Measurements from ENCODE around the gene ADGRL3.
A peak's percentile ranks its signal among the peaks of the same experiment; 100 is the strongest.

Gene ADGRL3

DNA sequence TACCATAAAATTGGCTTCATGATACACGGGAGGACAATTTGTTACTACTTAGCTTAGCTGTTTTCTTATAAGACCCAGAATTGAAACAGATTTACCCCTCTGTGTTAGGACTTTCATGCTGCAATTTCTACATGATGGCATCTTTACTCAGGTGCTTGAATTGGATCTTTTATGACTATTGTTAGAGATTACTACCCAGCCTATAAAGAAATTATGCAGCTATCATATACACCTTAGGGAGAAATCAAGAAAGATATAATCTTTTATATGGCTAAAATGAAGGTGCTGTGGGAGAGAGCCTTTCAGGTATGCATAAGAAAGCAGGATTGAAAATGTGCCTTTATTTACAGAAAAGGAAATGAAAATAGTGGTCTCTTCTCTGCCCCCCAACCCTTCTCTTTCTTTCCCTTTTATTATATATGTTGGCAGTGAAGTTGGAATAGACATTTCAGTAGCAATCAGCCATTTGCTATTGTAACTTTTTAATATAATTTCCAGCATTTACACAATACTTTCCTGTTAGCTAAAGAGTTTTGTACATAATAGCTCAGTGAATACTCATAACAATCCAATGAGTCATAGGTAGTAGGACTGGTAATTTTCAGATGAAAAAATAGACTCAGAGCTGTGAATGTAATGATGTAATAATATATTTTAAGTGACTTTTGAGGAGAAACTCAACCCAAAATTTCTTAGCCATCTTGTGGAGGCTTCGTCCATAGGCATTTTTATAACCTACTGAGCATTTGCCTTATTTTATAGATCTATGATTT is 311.8 kb downstream of the ADGRL3 start:
- no peaks in the 10 kb centered on the region for H3K9me3 ChIP-seq (ENCODE audit: control insufficient read depth, low read length)
- no peaks in the 10 kb centered on the region for H3K4me1 ChIP-seq (ENCODE audit: control insufficient read depth, insufficient read depth, low read length, poor library complexity, severe bottlenecking)
- H3K27ac ChIP-seq (ENCODE audit: low read depth, low read length, severe bottlenecking), result no peak overlapping the region
- H3K4me3 ChIP-seq (ENCODE audit: extremely low read depth, insufficient read depth, low read length, poor library complexity, severe bottlenecking), result no peak overlapping the region
- H3K36me3 ChIP-seq (ENCODE audit: control insufficient read depth, insufficient read depth, low read length), result no peaks in the 10 kb centered on the region
- no CpG with 5 or more reads among the region's 2 CpGs for WGBS, 2 experiments (ENCODE audit: insufficient coverage in 2 of 2)

DNA sequence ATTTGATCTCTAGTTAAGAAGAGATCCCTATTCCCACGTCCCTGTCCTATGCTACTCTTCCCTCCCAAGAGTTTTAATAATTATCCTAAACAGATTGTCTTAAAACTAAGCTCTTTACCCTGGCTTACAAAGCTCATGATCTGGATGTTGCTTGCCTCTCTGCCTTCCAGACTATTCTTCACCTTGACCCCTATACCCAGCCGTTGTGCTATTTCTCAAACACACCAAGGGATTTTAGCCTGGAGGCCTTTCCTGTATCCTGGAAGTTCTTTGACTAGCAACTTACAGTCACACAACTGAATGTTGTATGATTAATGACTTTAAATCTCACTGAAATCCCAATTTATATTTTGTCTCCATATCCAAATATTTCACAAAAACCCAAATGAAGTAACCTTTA is 314.9 kb downstream of the ADGRL3 start:
- no peaks in the 10 kb centered on the region for H3K4me1 ChIP-seq (ENCODE audit: control insufficient read depth, insufficient read depth, low read length, poor library complexity, severe bottlenecking)
- no peak overlapping the region for H3K27ac ChIP-seq (ENCODE audit: low read depth, low read length, severe bottlenecking)
- H3K4me3 ChIP-seq (ENCODE audit: extremely low read depth, insufficient read depth, low read length, poor library complexity, severe bottlenecking), result no peak overlapping the region
- WGBS, 2 experiments (ENCODE audit: insufficient coverage in 2 of 2), result 92% methylated on average over 1 of the region's 2 CpGs; no CpG with 5 or more reads in 1 of the 2 experiments
- H3K36me3 ChIP-seq (ENCODE audit: control insufficient read depth, insufficient read depth, low read length), result no peaks in the 10 kb centered on the region
- no peaks in the 10 kb centered on the region for H3K9me3 ChIP-seq (ENCODE audit: control insufficient read depth, low read length)

DNA sequence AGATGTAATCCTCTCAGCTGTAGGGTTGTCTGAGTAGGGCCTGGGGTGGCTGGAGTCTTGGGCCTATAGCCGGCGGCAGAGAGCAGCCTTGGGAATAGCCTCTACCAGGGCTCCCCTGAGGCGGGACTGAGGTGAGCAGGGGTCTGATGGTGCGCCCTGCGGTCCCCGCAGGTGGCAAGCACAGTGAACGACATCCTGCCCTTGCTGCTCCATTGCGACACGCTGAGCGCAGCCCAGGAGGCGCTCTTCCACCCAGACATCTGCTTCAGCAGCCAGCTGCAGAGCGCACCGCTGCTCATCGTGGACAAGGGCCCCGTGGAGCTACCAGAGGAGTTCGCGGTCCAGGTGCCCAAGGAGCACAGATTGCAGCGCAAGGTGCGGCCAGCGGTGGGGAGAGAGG is 317.0 kb downstream of the ADGRL3 start:
- Histone ChIP-seq H3K4me3 (ENCODE audit: extremely low read depth, insufficient read depth, low read length, poor library complexity, severe bottlenecking) (no peak overlapping the region), H3K36me3 (ENCODE audit: control insufficient read depth, insufficient read depth, low read length) (no peaks in the 10 kb centered on the region), H3K27ac (ENCODE audit: low read depth, low read length, severe bottlenecking) (no peak overlapping the region), H3K4me1 (ENCODE audit: control insufficient read depth, insufficient read depth, low read length, poor library complexity, severe bottlenecking) (peaks cover 5% of the 10 kb centered on the region), H3K9me3 (ENCODE audit: control insufficient read depth, low read length) (no peaks in the 10 kb centered on the region)
- 67 to 68% methylated on average over 18 to 19 of the region's 20 CpGs for WGBS, 2 experiments (ENCODE audit: insufficient coverage in 2 of 2)

DNA sequence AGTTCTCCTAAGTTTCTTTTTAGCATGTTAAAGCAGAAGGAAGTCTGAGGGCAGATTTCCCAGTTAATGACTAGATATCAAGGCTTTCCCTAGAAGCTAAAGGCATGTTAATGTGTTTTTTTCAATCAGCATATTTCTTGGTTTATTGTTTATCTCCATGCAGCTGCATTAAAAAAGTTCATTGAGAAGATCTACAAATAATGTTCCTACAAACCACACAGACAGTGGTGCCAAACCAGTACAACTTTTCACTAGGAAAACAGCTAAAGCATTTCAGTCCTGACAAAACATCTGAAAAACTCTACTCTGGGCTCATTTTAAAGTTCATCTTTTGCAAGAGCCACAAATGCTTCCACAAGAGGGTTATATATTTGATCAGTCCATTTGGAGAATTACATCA is 320.0 kb downstream of the ADGRL3 start:
- Histone ChIP-seq H3K27ac (ENCODE audit: low read depth, low read length, severe bottlenecking) (no peak overlapping the region), H3K4me3 (ENCODE audit: extremely low read depth, insufficient read depth, low read length, poor library complexity, severe bottlenecking) (no peak overlapping the region), H3K9me3 (ENCODE audit: control insufficient read depth, low read length) (no peaks in the 10 kb centered on the region), H3K36me3 (ENCODE audit: control insufficient read depth, insufficient read depth, low read length) (no peaks in the 10 kb centered on the region), H3K4me1 (ENCODE audit: control insufficient read depth, insufficient read depth, low read length, poor library complexity, severe bottlenecking) (peaks cover 5% of the 10 kb centered on the region)

DNA sequence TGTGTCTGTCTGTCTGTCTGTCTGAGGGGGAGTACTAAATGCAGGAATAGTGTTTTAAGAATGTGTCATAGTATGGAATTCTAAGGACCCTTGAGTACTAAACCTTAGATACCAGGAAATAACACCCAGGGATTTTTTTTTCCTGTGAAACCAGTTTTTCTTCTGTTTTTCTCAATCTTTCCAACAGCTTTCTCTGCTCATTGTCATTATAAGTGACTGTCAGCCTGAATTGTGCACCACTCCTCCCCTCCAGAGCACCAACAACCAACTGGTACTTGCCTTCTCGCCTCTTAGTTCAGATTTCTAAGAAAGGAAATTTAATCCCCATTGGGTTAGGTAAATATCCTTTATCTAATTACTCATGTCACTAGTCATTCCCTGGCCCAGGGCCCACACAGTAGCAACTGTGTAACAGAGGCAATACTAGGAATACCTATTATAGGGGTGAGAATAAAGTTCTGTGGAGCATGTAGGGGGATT is 320.6 kb downstream of the ADGRL3 start:
- Histone ChIP-seq H3K9me3 (ENCODE audit: control insufficient read depth, low read length) (no peaks in the 10 kb centered on the region), H3K4me1 (ENCODE audit: control insufficient read depth, insufficient read depth, low read length, poor library complexity, severe bottlenecking) (peaks cover 5% of the 10 kb centered on the region), H3K36me3 (ENCODE audit: control insufficient read depth, insufficient read depth, low read length) (no peaks in the 10 kb centered on the region), H3K4me3 (ENCODE audit: extremely low read depth, insufficient read depth, low read length, poor library complexity, severe bottlenecking) (no peak overlapping the region), H3K27ac (ENCODE audit: low read depth, low read length, severe bottlenecking) (peak overlapping the region; percentile 2)
- no CpG with 5 or more reads among the region's 1 CpG for WGBS, 2 experiments (ENCODE audit: insufficient coverage in 2 of 2)

DNA sequence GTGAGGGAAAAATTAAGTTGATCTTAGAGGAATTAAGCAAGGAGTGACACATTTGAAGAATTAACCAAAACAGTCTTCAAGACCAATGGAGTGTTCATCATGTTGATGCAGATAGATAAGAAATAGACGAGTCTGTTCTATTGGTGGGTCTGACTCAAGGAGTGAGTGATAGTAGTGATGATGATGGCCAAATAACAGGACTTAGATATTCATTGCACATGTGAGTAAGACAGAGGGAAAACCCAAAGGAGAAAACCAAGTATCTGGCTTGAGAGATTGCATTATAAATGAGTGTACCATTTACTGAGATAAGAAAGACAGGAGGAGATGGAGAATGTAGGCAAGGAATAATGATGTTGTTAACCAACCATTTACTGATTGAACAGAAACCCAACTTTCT is 321.3 kb downstream of the ADGRL3 start:
- Histone ChIP-seq H3K27ac (ENCODE audit: low read depth, low read length, severe bottlenecking) (no peak overlapping the region), H3K4me1 (ENCODE audit: control insufficient read depth, insufficient read depth, low read length, poor library complexity, severe bottlenecking) (peaks cover 5% of the 10 kb centered on the region)

DNA sequence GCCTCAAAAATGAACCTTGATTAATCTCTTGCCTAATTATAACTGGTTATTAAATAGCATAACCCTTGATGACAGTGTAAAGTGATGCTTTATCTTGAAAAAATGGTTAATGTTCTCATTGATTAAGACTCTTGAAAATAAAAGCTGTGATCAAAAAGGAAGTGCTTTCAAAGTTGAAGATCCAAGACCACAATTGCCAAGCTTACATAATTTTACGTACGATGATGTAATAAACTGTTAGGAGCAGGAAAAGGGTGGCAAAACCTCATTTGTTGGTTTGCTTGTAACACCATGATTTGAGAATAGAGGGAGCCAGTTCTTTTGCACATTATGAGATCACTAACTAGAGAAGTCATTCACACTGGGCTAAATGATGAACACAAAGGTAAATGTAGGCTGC is 322.2 kb downstream of the ADGRL3 start:
- Histone ChIP-seq H3K9me3 (ENCODE audit: control insufficient read depth, low read length) (no peaks in the 10 kb centered on the region), H3K27ac (ENCODE audit: low read depth, low read length, severe bottlenecking) (no peak overlapping the region), H3K4me3 (ENCODE audit: extremely low read depth, insufficient read depth, low read length, poor library complexity, severe bottlenecking) (no peak overlapping the region), H3K36me3 (ENCODE audit: control insufficient read depth, insufficient read depth, low read length) (no peaks in the 10 kb centered on the region), H3K4me1 (ENCODE audit: control insufficient read depth, insufficient read depth, low read length, poor library complexity, severe bottlenecking) (peaks cover 5% of the 10 kb centered on the region)
- WGBS, 2 experiments (ENCODE audit: insufficient coverage in 2 of 2), result 64 to 83% methylated on average over 2 of the region's 2 CpGs

More for the DNA sequence above, 321.3 kb downstream of the ADGRL3 start:
- 80 to 92% methylated on average over 1 of the region's 1 CpG for WGBS, 2 experiments (ENCODE audit: insufficient coverage in 2 of 2)
- Histone ChIP-seq H3K36me3 (ENCODE audit: control insufficient read depth, insufficient read depth, low read length) (no peaks in the 10 kb centered on the region), H3K9me3 (ENCODE audit: control insufficient read depth, low read length) (no peaks in the 10 kb centered on the region), H3K4me3 (ENCODE audit: extremely low read depth, insufficient read depth, low read length, poor library complexity, severe bottlenecking) (no peak overlapping the region)

- WGBS, 2 experiments (ENCODE audit: insufficient coverage in 2 of 2), result 100% methylated on average over 1 of the region's 4 CpGs; no CpG with 5 or more reads in 1 of the 2 experiments
- Histone ChIP-seq H3K27ac (ENCODE audit: low read depth, low read length, severe bottlenecking) (no peak overlapping the region), H3K36me3 (ENCODE audit: control insufficient read depth, insufficient read depth, low read length) (no peaks in the 10 kb centered on the region), H3K4me3 (ENCODE audit: extremely low read depth, insufficient read depth, low read length, poor library complexity, severe bottlenecking) (no peak overlapping the region), H3K4me1 (ENCODE audit: control insufficient read depth, insufficient read depth, low read length, poor library complexity, severe bottlenecking) (peaks cover 5% of the 10 kb centered on the region), H3K9me3 (ENCODE audit: control insufficient read depth, low read length) (no peaks in the 10 kb centered on the region)
Observed at GRCh38 chr4:61527888-61528287, 327.8 kb downstream of the ADGRL3 start.

GRCh38 chr4:61528595-61528994 is 328.5 kb downstream of the ADGRL3 start:
- H3K27ac ChIP-seq (ENCODE audit: low read depth, low read length, severe bottlenecking), result no peak overlapping the region
- peaks cover 9% of the 10 kb centered on the region for H3K4me1 ChIP-seq (ENCODE audit: control insufficient read depth, insufficient read depth, low read length, poor library complexity, severe bottlenecking)
- no peaks in the 10 kb centered on the region for H3K36me3 ChIP-seq (ENCODE audit: control insufficient read depth, insufficient read depth, low read length)
- no peak overlapping the region for H3K4me3 ChIP-seq (ENCODE audit: extremely low read depth, insufficient read depth, low read length, poor library complexity, severe bottlenecking)
- H3K9me3 ChIP-seq (ENCODE audit: control insufficient read depth, low read length), result no peaks in the 10 kb centered on the region
- 67 to 100% methylated on average over 1 of the region's 1 CpG for WGBS, 2 experiments (ENCODE audit: insufficient coverage in 2 of 2)

- Histone ChIP-seq H3K27ac (ENCODE audit: low read depth, low read length, severe bottlenecking) (no peak overlapping the region), H3K36me3 (ENCODE audit: control insufficient read depth, insufficient read depth, low read length) (no peaks in the 10 kb centered on the region), H3K4me3 (ENCODE audit: extremely low read depth, insufficient read depth, low read length, poor library complexity, severe bottlenecking) (no peak overlapping the region), H3K4me1 (ENCODE audit: control insufficient read depth, insufficient read depth, low read length, poor library complexity, severe bottlenecking) (peaks cover 9% of the 10 kb centered on the region), H3K9me3 (ENCODE audit: control insufficient read depth, low read length) (no peaks in the 10 kb centered on the region)
- WGBS, 2 experiments (ENCODE audit: insufficient coverage in 2 of 2), result 100% methylated on average over 1 of the region's 5 CpGs
Observed at GRCh38 chr4:61531188-61531587, 331.1 kb downstream of the ADGRL3 start.

DNA sequence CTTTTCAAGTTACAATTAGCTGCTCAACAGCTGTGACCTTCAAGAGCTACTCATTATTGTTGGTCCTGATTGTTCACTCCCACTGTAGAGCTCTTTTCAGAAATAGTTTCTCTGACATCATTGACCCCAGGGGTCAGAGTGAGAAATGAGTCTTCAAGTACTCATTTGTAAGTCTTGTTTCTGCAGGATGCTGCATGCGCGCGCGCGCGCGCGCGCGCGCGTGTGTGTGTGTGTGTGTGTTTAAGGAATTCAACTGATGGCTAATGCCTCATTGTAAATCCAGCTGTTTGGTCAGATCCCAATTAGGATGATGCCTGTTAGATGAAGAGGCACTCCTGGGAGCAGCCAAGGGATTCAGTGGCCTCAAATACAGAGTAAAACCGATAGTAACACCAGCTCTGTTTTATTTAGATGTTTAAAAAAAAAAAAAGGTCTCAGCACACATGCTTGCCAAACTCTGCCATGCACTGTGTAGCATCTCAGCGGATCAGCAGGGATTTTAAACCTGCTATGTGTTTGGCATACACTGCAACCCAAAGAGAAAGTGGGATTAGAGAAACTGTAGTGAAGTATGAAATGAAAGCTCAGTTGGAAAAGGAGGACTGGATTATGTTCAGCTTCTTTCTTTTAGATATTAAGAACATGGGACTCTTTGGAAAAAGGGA is 332.3 kb downstream of the ADGRL3 start:
- Histone ChIP-seq H3K4me3 (ENCODE audit: extremely low read depth, insufficient read depth, low read length, poor library complexity, severe bottlenecking) (no peak overlapping the region), H3K36me3 (ENCODE audit: control insufficient read depth, insufficient read depth, low read length) (no peaks in the 10 kb centered on the region), H3K4me1 (ENCODE audit: control insufficient read depth, insufficient read depth, low read length, poor library complexity, severe bottlenecking) (peaks cover 9% of the 10 kb centered on the region), H3K27ac (ENCODE audit: low read depth, low read length, severe bottlenecking) (peak overlapping the region; percentile 47), H3K9me3 (ENCODE audit: control insufficient read depth, low read length) (no peaks in the 10 kb centered on the region)
- WGBS, 2 experiments (ENCODE audit: insufficient coverage in 2 of 2), result 74 to 75% methylated on average over 9 to 12 of the region's 14 CpGs
